ENCODE measurements around the gene NELFE. TPM values are rescaled to one million over a fixed set of nuclear protein-coding genes. Genes with fewer than 3 reads are reported as not detected.

The NELFE gene
- total RNA-seq, 1 donor from 2014 or later, result 129 TPM

DNA sequence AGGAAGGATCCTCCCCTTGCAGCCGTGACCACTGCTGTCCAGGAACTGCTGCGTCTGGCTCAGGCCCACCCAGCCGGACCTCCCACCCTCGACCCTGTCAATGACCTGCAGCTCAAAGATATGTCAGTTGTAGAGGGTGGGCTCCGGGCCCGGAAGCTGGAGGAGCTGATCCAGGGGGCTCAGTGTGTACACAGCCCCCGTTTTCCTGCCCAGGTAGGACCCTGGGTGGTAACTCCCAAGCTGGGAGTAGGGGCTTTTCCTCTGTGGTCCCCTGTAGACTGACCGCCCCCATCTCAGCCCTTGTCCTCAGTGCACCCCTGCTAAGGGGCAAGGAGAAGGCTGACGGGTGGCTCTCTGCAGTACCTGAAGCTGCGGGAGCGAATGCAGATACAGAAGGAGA is 9.6 kb upstream of the NELFE start:
- peaks cover 17% of the 10 kb centered on the region for H3K79me2 ChIP-seq (ENCODE audit: low read depth)
- H3K27me3 ChIP-seq, result no peaks in the 10 kb centered on the region
- no peak overlapping the region for H3K4me3 Mint-ChIP-seq
- H3K27me3 Mint-ChIP-seq (ENCODE audit: insufficient read depth, low read depth), result peaks cover 10% of the 10 kb centered on the region
- TF ChIP-seq EZH2phosphoT487 (IDR thresholded peaks at IDR 0.05), result no peak
- TF ChIP-seq, protein P1, sequence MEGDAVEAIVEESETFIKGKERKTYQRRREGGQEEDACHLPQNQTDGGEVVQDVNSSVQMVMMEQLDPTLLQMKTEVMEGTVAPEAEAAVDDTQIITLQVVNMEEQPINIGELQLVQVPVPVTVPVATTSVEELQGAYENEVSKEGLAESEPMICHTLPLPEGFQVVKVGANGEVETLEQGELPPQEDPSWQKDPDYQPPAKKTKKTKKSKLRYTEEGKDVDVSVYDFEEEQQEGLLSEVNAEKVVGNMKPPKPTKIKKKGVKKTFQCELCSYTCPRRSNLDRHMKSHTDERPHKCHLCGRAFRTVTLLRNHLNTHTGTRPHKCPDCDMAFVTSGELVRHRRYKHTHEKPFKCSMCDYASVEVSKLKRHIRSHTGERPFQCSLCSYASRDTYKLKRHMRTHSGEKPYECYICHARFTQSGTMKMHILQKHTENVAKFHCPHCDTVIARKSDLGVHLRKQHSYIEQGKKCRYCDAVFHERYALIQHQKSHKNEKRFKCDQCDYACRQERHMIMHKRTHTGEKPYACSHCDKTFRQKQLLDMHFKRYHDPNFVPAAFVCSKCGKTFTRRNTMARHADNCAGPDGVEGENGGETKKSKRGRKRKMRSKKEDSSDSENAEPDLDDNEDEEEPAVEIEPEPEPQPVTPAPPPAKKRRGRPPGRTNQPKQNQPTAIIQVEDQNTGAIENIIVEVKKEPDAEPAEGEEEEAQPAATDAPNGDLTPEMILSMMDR (IDR thresholded peaks at IDR 0.05), result no peak
- TF ChIP-seq EZH2 (IDR thresholded peaks at IDR 0.05), result no peak
- H3K4me1 ChIP-seq, result peaks cover 7% of the 10 kb centered on the region
- no peak for DNase-seq (ENCODE audit: low spot score)
- H3K9me3 ChIP-seq (ENCODE audit: low read depth), result no peaks in the 10 kb centered on the region
- no peaks in the 10 kb centered on the region for H4K20me1 ChIP-seq (ENCODE audit: low read depth)
- peaks cover 24% of the 10 kb centered on the region for H3F3A ChIP-seq (ENCODE audit: low read depth)
- H3K4me1 Mint-ChIP-seq, result peaks cover 18% of the 10 kb centered on the region
- no peak overlapping the region for H3K9ac ChIP-seq
- no peak overlapping the region for H3K4me2 ChIP-seq
- no peak overlapping the region for H3K27ac ChIP-seq
- no peaks in the 10 kb centered on the region for H3K9me3 Mint-ChIP-seq
- peaks cover 29% of the 10 kb centered on the region for H3K36me3 Mint-ChIP-seq
- H3K27ac Mint-ChIP-seq, result no peak overlapping the region
- no peak overlapping the region for H3K4me3 ChIP-seq
- no peak overlapping the region for H2AFZ ChIP-seq (replicated peaks)
- no peaks in the 10 kb centered on the region for H3K36me3 ChIP-seq

DNA sequence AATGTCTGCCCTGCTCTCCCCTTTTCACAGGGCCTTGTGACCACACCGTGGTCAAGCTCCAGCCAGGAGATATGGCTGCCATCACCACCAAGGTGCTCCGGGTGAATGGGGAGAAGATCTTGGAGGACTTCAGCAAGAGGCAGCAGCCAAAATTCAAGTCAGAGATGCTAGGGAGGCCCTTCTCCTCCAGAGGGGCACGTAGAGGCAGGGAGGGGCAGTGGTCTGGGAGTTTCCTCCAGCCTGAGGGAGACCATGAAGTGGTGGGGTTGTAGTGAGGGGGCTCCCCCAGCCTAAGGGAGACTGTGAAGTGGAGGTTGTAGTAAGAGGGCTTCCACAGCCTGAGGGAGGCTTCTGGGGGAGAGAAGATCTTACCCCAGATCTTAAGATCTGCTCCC is 9.2 kb upstream of the NELFE start:
- H3K27me3 Mint-ChIP-seq (ENCODE audit: insufficient read depth, low read depth), result peaks cover 7% of the 10 kb centered on the region
- H3K27ac Mint-ChIP-seq, result no peak overlapping the region
- peaks cover 13% of the 10 kb centered on the region for H3K79me2 ChIP-seq (ENCODE audit: low read depth)
- H3K9me3 Mint-ChIP-seq, result no peaks in the 10 kb centered on the region
- H3K36me3 Mint-ChIP-seq, result peaks cover 31% of the 10 kb centered on the region
- H3K4me3 ChIP-seq, result no peak overlapping the region
- no peak overlapping the region for H2AFZ ChIP-seq (replicated peaks)
- H3K9me3 ChIP-seq (ENCODE audit: low read depth), result no peaks in the 10 kb centered on the region
- no peak overlapping the region for H3K4me2 ChIP-seq
- TF ChIP-seq EZH2 (IDR thresholded peaks at IDR 0.05), result no peak
- no peak for TF ChIP-seq EZH2phosphoT487 (IDR thresholded peaks at IDR 0.05)
- TF ChIP-seq, protein P1 (IDR thresholded peaks at IDR 0.05), result no peak
- H3K27me3 ChIP-seq, result no peaks in the 10 kb centered on the region
- H3K27ac ChIP-seq, result no peak overlapping the region
- H3K4me3 Mint-ChIP-seq, result no peak overlapping the region
- no peak for DNase-seq (ENCODE audit: low spot score)
- H3F3A ChIP-seq (ENCODE audit: low read depth), result peaks cover 23% of the 10 kb centered on the region
- no peak overlapping the region for H3K9ac ChIP-seq
- H3K36me3 ChIP-seq, result no peaks in the 10 kb centered on the region
- H4K20me1 ChIP-seq (ENCODE audit: low read depth), result no peaks in the 10 kb centered on the region
- H3K4me1 ChIP-seq, result peaks cover 7% of the 10 kb centered on the region
- peaks cover 14% of the 10 kb centered on the region for H3K4me1 Mint-ChIP-seq

DNA sequence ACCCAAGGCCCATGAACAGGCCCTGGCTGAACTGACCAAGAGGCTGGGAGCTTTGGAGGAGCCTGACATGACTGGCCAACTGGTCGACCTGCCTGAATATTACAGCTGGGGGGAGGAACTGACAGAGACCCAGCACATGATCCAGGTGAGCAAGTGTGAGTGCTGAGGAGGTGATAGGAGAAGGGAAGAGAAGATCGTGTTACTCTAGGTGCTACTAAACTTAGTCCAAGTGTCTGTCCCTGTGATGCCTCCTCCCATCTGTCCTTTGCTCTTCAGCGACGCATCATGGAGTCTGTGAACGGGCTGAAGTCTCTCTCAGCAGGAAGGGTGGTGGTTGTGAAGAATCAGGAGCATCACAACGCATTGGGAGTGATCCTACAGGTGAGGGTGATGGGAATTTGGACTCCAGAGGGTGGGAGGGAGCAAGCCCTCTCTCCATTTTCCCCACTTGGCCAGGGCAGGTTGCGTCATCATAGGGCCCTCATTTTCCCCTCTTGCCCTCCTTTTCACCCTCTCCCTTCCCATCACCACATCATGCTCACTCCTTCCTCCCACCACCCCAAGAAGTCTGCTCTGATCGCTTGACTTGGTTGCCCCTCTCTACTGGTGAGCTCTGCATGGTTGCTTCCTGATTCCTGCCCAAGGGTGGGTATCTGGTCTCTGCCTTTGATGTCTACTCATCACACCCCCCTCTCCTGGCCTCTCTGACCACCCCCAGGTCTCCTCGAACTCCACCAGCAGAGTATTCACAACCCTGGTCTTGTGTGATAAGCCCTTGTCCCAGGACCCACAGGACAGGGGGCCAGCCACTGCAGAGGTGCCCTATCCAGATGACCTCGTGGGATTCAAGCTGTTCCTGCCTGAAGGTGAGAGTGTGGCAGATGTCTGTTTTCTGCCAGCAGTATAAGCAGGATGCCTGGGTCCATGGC is 8.5 kb upstream of the NELFE start:
- H3F3A ChIP-seq (ENCODE audit: low read depth), result peaks cover 17% of the 10 kb centered on the region
- Mint-ChIP-seq H3K4me1 (peaks cover 10% of the 10 kb centered on the region), H3K27me3 (ENCODE audit: insufficient read depth, low read depth) (peaks cover 7% of the 10 kb centered on the region), H3K9me3 (no peaks in the 10 kb centered on the region), H3K4me3 (peak overlapping the region; percentile 55), H3K36me3 (peaks cover 36% of the 10 kb centered on the region), H3K27ac (no peak overlapping the region)
- H2AFZ ChIP-seq (replicated peaks), result no peak overlapping the region
- no peak overlapping the region for H3K27ac ChIP-seq
- H3K9me3 ChIP-seq (ENCODE audit: low read depth), result no peaks in the 10 kb centered on the region
- H3K27me3 ChIP-seq, result no peaks in the 10 kb centered on the region
- no peak overlapping the region for H3K4me2 ChIP-seq
- no peak overlapping the region for H3K9ac ChIP-seq
- peaks cover 7% of the 10 kb centered on the region for H3K4me1 ChIP-seq
- H3K36me3 ChIP-seq, result no peaks in the 10 kb centered on the region
- no peak for DNase-seq (ENCODE audit: low spot score)
- no peaks in the 10 kb centered on the region for H4K20me1 ChIP-seq (ENCODE audit: low read depth)
- H3K4me3 ChIP-seq, result no peak overlapping the region
- TF ChIP-seq EZH2phosphoT487 (IDR thresholded peaks at IDR 0.05), result no peak
- TF ChIP-seq, protein P1 (IDR thresholded peaks at IDR 0.05), result no peak
- TF ChIP-seq EZH2 (IDR thresholded peaks at IDR 0.05), result no peak
- H3K79me2 ChIP-seq (ENCODE audit: low read depth), result peaks cover 10% of the 10 kb centered on the region

Measured in neural progenitor cell (in vitro differentiated cells).